ENCODE measurements around the gene C16orf54. TPM values are rescaled to one million over a fixed set of nuclear protein-coding genes. Genes with fewer than 3 reads are reported as not detected.
A peak's percentile ranks its signal among the peaks of the same experiment; 100 is the strongest.
"Not testable (repeated sequence)": the region's sequence is repeated elsewhere in the genome, so short reads cannot be mapped to it uniquely, and the experiment has no call there.

C16orf54 gene
- total RNA-seq = not detected in 2 replicates
- long read RNA-seq = 0 reads

GRCh38 chr16:29745853-29746345 lies at the start of gene C16orf54:
C16orf54 (minus strand) TSS chr16:29745990; CDS start chr16:29744951, 1,039 bp downstream.
- Mint-ChIP-seq H3K9me3 (ENCODE audit: unreplicated experiment) (no peaks in the 10 kb centered on the region), H3K36me3 (ENCODE audit: unreplicated experiment) (no peaks in the 10 kb centered on the region), H3K27me3 (ENCODE audit: unreplicated experiment) (peaks cover 14% of the 10 kb centered on the region), H3K27ac (ENCODE audit: unreplicated experiment) (no peak within 1 kb of the TSS), H3K4me3 (ENCODE audit: unreplicated experiment) (no peak within 1 kb of the TSS), H3K4me1 (ENCODE audit: unreplicated experiment) (no peaks in the 10 kb centered on the region)
- no peak for TF ChIP-seq CTCF (IDR thresholded peaks at IDR 0.05)
- DNase-seq (ENCODE audit: extremely low spot score, unreplicated experiment) = no peak

GRCh38 chr16:29794231-29794710 lies 48.5 kb upstream of the C16orf54 start:
- DNase-seq (ENCODE audit: extremely low spot score, unreplicated experiment) = no peak
- no peak for TF ChIP-seq CTCF (IDR thresholded peaks at IDR 0.05)
- H3K36me3 Mint-ChIP-seq (ENCODE audit: unreplicated experiment) = peaks cover 5% of the 10 kb centered on the region
- peaks cover 28% of the 10 kb centered on the region for H3K4me1 Mint-ChIP-seq (ENCODE audit: unreplicated experiment)
- no peak overlapping the region for H3K27ac Mint-ChIP-seq (ENCODE audit: unreplicated experiment)
- H3K4me3 Mint-ChIP-seq (ENCODE audit: unreplicated experiment) = no peak overlapping the region
- H3K9me3 Mint-ChIP-seq (ENCODE audit: unreplicated experiment) = no peaks in the 10 kb centered on the region
- no peaks in the 10 kb centered on the region for H3K27me3 Mint-ChIP-seq (ENCODE audit: unreplicated experiment)

- H3K27me3 Mint-ChIP-seq (ENCODE audit: unreplicated experiment); H3K4me3 Mint-ChIP-seq (ENCODE audit: unreplicated experiment); H3K27ac Mint-ChIP-seq (ENCODE audit: unreplicated experiment): not testable (repeated sequence)
Measured at GRCh38 chr16:29793153-29793552, 47.4 kb upstream of the C16orf54 start.

GRCh38 chr16:29791845-29792807 lies 46.3 kb upstream of the C16orf54 start:
- Mint-ChIP-seq H3K9me3 (ENCODE audit: unreplicated experiment) (no peaks in the 10 kb centered on the region), H3K27ac (ENCODE audit: unreplicated experiment) (peak overlapping the region; percentile 48), H3K4me1 (ENCODE audit: unreplicated experiment) (peaks cover 28% of the 10 kb centered on the region), H3K4me3 (ENCODE audit: unreplicated experiment) (peak overlapping the region; percentile 100), H3K36me3 (ENCODE audit: unreplicated experiment) (peaks cover 4% of the 10 kb centered on the region), H3K27me3 (ENCODE audit: unreplicated experiment) (no peaks in the 10 kb centered on the region)
- DNase-seq (ENCODE audit: extremely low spot score, unreplicated experiment) = no peak
- TF ChIP-seq CTCF (IDR thresholded peaks at IDR 0.05) = no peak

More at GRCh38 chr16:29793153-29793552, 47.4 kb upstream of the C16orf54 start:
- H3K36me3 Mint-ChIP-seq (ENCODE audit: unreplicated experiment); H3K9me3 Mint-ChIP-seq (ENCODE audit: unreplicated experiment); DNase-seq (ENCODE audit: extremely low spot score, unreplicated experiment): not testable (repeated sequence)
- H3K4me1 Mint-ChIP-seq (ENCODE audit: unreplicated experiment) = peaks cover 28% of the 10 kb centered on the region

GRCh38 chr16:29790949-29791844 lies 45.4 kb upstream of the C16orf54 start:
- Mint-ChIP-seq H3K4me1 (ENCODE audit: unreplicated experiment) (peaks cover 28% of the 10 kb centered on the region), H3K4me3 (ENCODE audit: unreplicated experiment) (peak overlapping the region; percentile 100), H3K9me3 (ENCODE audit: unreplicated experiment) (no peaks in the 10 kb centered on the region), H3K27me3 (ENCODE audit: unreplicated experiment) (no peaks in the 10 kb centered on the region), H3K27ac (ENCODE audit: unreplicated experiment) (peak overlapping the region; percentile 97), H3K36me3 (ENCODE audit: unreplicated experiment) (no peaks in the 10 kb centered on the region)
- no peak for DNase-seq (ENCODE audit: extremely low spot score, unreplicated experiment)
- TF ChIP-seq CTCF (IDR thresholded peaks at IDR 0.05) = no peak

Measured in osteocyte (in vitro differentiated cells).